ENCODE data around the gene PM20D2.

The PM20D2 gene

DNA sequence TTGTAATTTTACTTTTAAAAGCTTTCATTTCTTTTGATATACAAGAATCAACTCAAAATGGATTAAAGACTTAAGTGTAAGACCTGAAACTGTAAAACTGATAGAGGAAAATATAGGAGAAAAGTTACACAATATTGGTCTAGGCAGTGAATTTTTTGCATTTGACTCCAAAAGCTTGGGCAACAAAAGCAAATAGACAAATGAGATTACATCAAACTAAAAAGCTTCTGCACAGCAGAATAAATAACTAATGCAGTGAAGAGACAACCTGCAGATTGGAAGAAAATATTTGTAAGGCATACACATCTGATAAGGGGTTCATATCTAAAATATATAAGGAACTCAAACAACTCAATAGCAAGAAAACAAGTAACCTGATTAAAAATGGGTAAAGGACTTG, 68.3 kb downstream of the PM20D2 start:
- no peak overlapping the region for H3K4me3 ChIP-seq (ENCODE audit: insufficient read depth, low read length, poor library complexity, severe bottlenecking)
- H3K27me3 ChIP-seq (ENCODE audit: low read length) = no peaks in the 10 kb centered on the region
- no peaks in the 10 kb centered on the region for H3F3A ChIP-seq (ENCODE audit: insufficient read depth)
- TF ChIP-seq, protein P1, sequence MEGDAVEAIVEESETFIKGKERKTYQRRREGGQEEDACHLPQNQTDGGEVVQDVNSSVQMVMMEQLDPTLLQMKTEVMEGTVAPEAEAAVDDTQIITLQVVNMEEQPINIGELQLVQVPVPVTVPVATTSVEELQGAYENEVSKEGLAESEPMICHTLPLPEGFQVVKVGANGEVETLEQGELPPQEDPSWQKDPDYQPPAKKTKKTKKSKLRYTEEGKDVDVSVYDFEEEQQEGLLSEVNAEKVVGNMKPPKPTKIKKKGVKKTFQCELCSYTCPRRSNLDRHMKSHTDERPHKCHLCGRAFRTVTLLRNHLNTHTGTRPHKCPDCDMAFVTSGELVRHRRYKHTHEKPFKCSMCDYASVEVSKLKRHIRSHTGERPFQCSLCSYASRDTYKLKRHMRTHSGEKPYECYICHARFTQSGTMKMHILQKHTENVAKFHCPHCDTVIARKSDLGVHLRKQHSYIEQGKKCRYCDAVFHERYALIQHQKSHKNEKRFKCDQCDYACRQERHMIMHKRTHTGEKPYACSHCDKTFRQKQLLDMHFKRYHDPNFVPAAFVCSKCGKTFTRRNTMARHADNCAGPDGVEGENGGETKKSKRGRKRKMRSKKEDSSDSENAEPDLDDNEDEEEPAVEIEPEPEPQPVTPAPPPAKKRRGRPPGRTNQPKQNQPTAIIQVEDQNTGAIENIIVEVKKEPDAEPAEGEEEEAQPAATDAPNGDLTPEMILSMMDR (IDR thresholded peaks at IDR 0.05; ENCODE audit: insufficient read depth, low read length, poor library complexity, severe bottlenecking) = no peak
- TF ChIP-seq EZH2phosphoT487 (conservative IDR thresholded peaks at IDR 0.05; ENCODE audit: low read length) = no peak
- H3K9me3 ChIP-seq (ENCODE audit: insufficient read depth, low read length) = no peaks in the 10 kb centered on the region
- no peak overlapping the region for H3K4me2 ChIP-seq (ENCODE audit: low read depth, low read length, poor library complexity, severe bottlenecking)
- H4K20me1 ChIP-seq (ENCODE audit: low read depth, low read length) = no peaks in the 10 kb centered on the region
- no peak overlapping the region for H2AFZ ChIP-seq (ENCODE audit: low read depth, low read length, severe bottlenecking)
- no peak overlapping the region for H3K27ac ChIP-seq (ENCODE audit: low read depth, low read length)
- no peaks in the 10 kb centered on the region for H3K36me3 ChIP-seq (ENCODE audit: low read length)
- H3K79me2 ChIP-seq (ENCODE audit: insufficient read depth, low read length) = no peaks in the 10 kb centered on the region
- no peak overlapping the region for H3K9ac ChIP-seq (ENCODE audit: low read length)
- no peaks in the 10 kb centered on the region for H3K9me2 ChIP-seq (replicated peaks; ENCODE audit: insufficient read depth, low read length)
